Transverse colon (tissue), 4 donors: ENCODE data around the gene WNK2. TPM values are rescaled to one million over a fixed set of nuclear protein-coding genes. Genes with fewer than 3 reads are reported as not detected.

ENCODE experiments used
- DNase-seq: peaks from one replicate; pipeline ENCODE4 v3.0.0-alpha.2; 2019
- H3K27ac ChIP-seq, 4 donors: fragments of 200-600 bp; sonication (generic); 2 replicates each; pipeline ENCODE4 v1.5.1; 2016 to 2018; ENCODE audit warnings: inconsistent platforms in 4 of 4
- H3K27me3 ChIP-seq: fragments of 200-600 bp; sonication (generic); 2 replicates; pipeline ENCODE4 v1.5.1; 2017; ENCODE audit warnings: inconsistent platforms
- H3K36me3 ChIP-seq, 4 donors: fragments of 200-600 bp; sonication (generic); 2 replicates each; pipeline ENCODE4 v1.5.1; 2017 to 2019; ENCODE audit warnings: inconsistent platforms in 4 of 4
- H3K4me1 ChIP-seq, 4 donors: fragments of 200-600 bp; sonication (generic); 2 replicates each; pipeline ENCODE4 v1.5.1; 2017 to 2020; ENCODE audit warnings: inconsistent platforms in 4 of 4
- H3K4me3 ChIP-seq, 4 donors: fragments of 200-600 bp; sonication (generic); 1 replicate in 1 of 4; 2 replicates in 3 of 4; pipeline versions ENCODE4 v1.5.1 to v1.6.1; 2017 to 2019; ENCODE audit warnings: inconsistent platforms in 4 of 4
- H3K9me3 ChIP-seq, 2 donors: fragments of 200-600 bp; sonication (generic); 2 replicates each; pipeline ENCODE4 v1.5.1; 2017 to 2019; ENCODE audit warnings: inconsistent platforms in 2 of 2
- CTCF ChIP-seq, 5 experiments: fragments of 200-600 bp in 3 of 5; fragments of 450-650 bp in 2 of 5; sonication (generic) in 3 of 5; IDR thresholded peaks; 1 replicate in 2 of 5; 2 replicates in 3 of 5; pipeline ENCODE4 v1.5.1; 2016 to 2017; ENCODE audit warnings: antibody characterized with exemption in 5 of 5, inconsistent platforms in 3 of 5, mild to moderate bottlenecking in 2 of 5, moderate library complexity in 1 of 5
- EP300 ChIP-seq: sonication (generic); formaldehyde crosslinking; IDR thresholded peaks from one replicate; pipeline ENCODE4 v1.6.1; 2017; ENCODE audit warnings: antibody characterized with exemption, low read depth
- POLR2A ChIP-seq: fragments of 450-650 bp; IDR thresholded peaks from one replicate; pipeline ENCODE4 v1.6.1; 2016; ENCODE audit warnings: antibody characterized with exemption, mild to moderate bottlenecking, moderate library complexity
- POLR2AphosphoS5 ChIP-seq, 3 donors: sonication (generic); formaldehyde crosslinking; IDR thresholded peaks; one replicate each; pipeline ENCODE4 v1.6.1; 2016; ENCODE audit warnings: antibody characterized with exemption in 3 of 3
- WGBS, 2 donors: methylation state at CpG; one replicate each; pipeline ENCODE4 v1.1.5; 2018; ENCODE audit warnings: low coverage in 1 of 2; 5-methylcytosine and 5-hydroxymethylcytosine counted together
- in situ Hi-C, 4 donors: fragments of 200-750 bp; cut with MboI; loops; one replicate each; pipeline versions ENCODE4 v1.15.0 to v1.15.1; 2017; ENCODE audit warnings: low sequenced_read_pairs in 3 of 4, low pct_ligation_motif_present in 1 of 4, low pct_unique_long_range_greater_than_20kb in 1 of 4
- intact Hi-C: fragments of 100-400 bp; cut with DNase I; formaldehyde crosslinking; loops from one replicate; pipeline ENCODE4 v1.15.1; 2023; ENCODE audit warnings: low total_unique reads
- total RNA-seq, 4 donors: library from RNA; depleted of rRNA; stranded (reverse); fragments of >200 nt; gene quantifications; one replicate each; pipeline ENCODE4 v1.1.0, GENCODE V29; 2016

Gene WNK2
- total RNA-seq, 4 donors from 2014 or later: 133 to 618 (median 157) TPM

GRCh38 chr9:93178851-93179786 lies 4.8 kb upstream of the WNK2 start:
- no peak overlapping the region for H3K27ac ChIP-seq
- no peak for DNase-seq

GRCh38 chr9:93180938-93181337 lies 3.0 kb upstream of the WNK2 start:
- peaks cover 8 to 23% (median 11%) of the 10 kb centered on the region in 4 donors for H3K4me1 ChIP-seq
- peaks cover 16% of the 10 kb centered on the region for H3K27me3 ChIP-seq
- intact Hi-C loops (no loop called here), in situ Hi-C loops (no loop called here)
- no peak overlapping the region for H3K27ac ChIP-seq
- no peak overlapping the region for H3K4me3 ChIP-seq
- TF ChIP-seq POLR2AphosphoS5 (IDR thresholded peaks at IDR 0.05) (no peak), CTCF (IDR thresholded peaks at IDR 0.05) (no peak), EP300 (no peak), POLR2A (no peak)
- H3K9me3 ChIP-seq: no peaks in the 10 kb centered on the region
- WGBS, 2 donors: 63% methylated on average over 1 of the region's 1 CpG; no CpG with 5 or more reads in 1 of the 2 donors
- H3K36me3 ChIP-seq: no peaks in the 10 kb centered on the region
- DNase-seq: no peak

More at GRCh38 chr9:93178851-93179786, 4.8 kb upstream of the WNK2 start:
- Histone ChIP-seq H3K36me3 (no peaks in the 10 kb centered on the region), H3K4me1 (peaks cover 5 to 11% (median 7%) of the 10 kb centered on the region in 4 donors), H3K9me3 (no peaks in the 10 kb centered on the region), H3K4me3 (no peak overlapping the region), H3K27me3 (peaks cover 9% of the 10 kb centered on the region)
- in situ Hi-C loops (no loop called here), intact Hi-C loops (no loop called here)
- 88 to 100% methylated on average over 2 to 22 of the region's 22 CpGs for WGBS, 2 donors
- no peak for TF ChIP-seq EP300
- no peak for TF ChIP-seq CTCF (IDR thresholded peaks at IDR 0.05)
- no peak for TF ChIP-seq POLR2A
- no peak for TF ChIP-seq POLR2AphosphoS5 (IDR thresholded peaks at IDR 0.05)

GRCh38 chr9:93181672-93182435 lies 2.1 kb upstream of the WNK2 start:
- 76% methylated on average over 5 of the region's 5 CpGs; no CpG with 5 or more reads in 1 of the 2 donors for WGBS, 2 donors
- no peak for DNase-seq
- TF ChIP-seq CTCF (IDR thresholded peaks at IDR 0.05) (no peak), POLR2A (no peak), POLR2AphosphoS5 (IDR thresholded peaks at IDR 0.05) (no peak), EP300 (no peak)
- Histone ChIP-seq H3K27me3 (peaks cover 16% of the 10 kb centered on the region), H3K4me3 (no peak overlapping the region), H3K36me3 (no peaks in the 10 kb centered on the region), H3K9me3 (no peaks in the 10 kb centered on the region), H3K27ac (no peak overlapping the region), H3K4me1 (peaks cover 12 to 33% (median 17%) of the 10 kb centered on the region in 4 donors)
- in situ Hi-C loops: no loop called here
- intact Hi-C loops: no loop called here

- TF ChIP-seq EP300 (no peak), POLR2A (no peak), POLR2AphosphoS5 (IDR thresholded peaks at IDR 0.05) (no peak), CTCF (IDR thresholded peaks at IDR 0.05) (no peak)
- no peak overlapping the region for H3K27ac ChIP-seq
- no peaks in the 10 kb centered on the region for H3K9me3 ChIP-seq
- H3K4me1 ChIP-seq: peaks cover 17 to 40% (median 25%) of the 10 kb centered on the region in 4 donors
- H3K36me3 ChIP-seq: no peaks in the 10 kb centered on the region
- no peak overlapping the region for H3K4me3 ChIP-seq
- DNase-seq: peak; percentile 63
- H3K27me3 ChIP-seq: peaks cover 16% of the 10 kb centered on the region
- intact Hi-C loops: no loop called here
- in situ Hi-C loops: no loop called here
- WGBS, 2 donors: 47% methylated on average over 6 of the region's 6 CpGs; no CpG with 5 or more reads in 1 of the 2 donors
These were observed 1.4 kb upstream of the WNK2 start for GRCh38 chr9:93182572-93182971.
